IPS-18c (cell line): ENCODE measurements around the gene SP140.
"Not testable (repeated sequence)": the region's sequence is repeated elsewhere in the genome, so short reads cannot be mapped to it uniquely, and the experiment has no call there.

Experiments
- H3K4me3 ChIP-seq: 2 replicates; pipeline ENCODE4 v1.7.0; 2013; ENCODE audit warnings: low read depth, mild to moderate bottlenecking, low read length, moderate library complexity; ENCODE audit not compliant: insufficient read depth
- H3K9me3 ChIP-seq: one replicate; pipeline ENCODE4 v1.6.1; 2013; ENCODE audit warnings: mild to moderate bottlenecking, low read length, moderate library complexity; ENCODE audit not compliant: control insufficient read depth, insufficient read depth

Gene SP140

DNA sequence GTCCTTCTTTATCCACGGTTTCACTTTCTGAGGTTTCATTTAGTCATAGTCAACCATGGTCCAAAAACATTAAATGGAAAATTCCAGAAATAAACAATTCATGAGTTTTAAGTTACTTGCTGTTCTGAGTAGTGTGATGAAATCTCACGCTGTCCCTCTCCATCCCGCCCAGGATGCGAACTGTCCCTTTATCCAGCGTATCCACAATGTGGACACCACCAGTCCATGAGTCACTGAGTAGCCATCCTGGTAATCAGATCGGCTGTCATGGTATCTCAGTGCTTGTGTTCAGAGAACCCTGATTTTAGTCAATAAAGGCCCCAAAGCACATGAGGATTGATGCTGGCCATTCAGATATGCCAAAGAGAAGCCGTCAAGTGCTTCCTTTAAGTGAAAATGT, 105.2 kb downstream of the SP140 start:
- Histone ChIP-seq H3K9me3 (peaks cover 1% of the 10 kb centered on the region), H3K4me3 (no peak overlapping the region)

DNA sequence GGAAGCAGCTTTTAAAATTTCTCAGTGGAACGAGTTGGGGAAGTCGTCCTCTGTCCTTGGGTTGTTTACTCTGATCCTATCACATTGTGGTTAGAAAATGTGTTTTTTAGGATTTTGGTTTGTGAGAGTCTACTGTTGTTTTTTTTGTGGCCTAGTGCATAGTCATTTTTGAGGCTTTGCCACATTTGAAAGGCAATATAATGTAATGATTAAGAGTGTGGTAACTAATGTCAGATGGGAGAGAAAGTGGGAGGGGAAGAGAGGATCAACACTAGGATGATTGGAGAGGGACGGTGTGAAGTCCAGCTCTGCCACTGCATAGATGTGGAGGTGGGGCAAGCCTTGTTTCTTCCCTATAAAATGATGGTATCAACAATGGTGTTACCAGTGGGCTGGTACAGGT, 109.9 kb downstream of the SP140 start:
- H3K9me3 ChIP-seq, result no peaks in the 10 kb centered on the region

DNA sequence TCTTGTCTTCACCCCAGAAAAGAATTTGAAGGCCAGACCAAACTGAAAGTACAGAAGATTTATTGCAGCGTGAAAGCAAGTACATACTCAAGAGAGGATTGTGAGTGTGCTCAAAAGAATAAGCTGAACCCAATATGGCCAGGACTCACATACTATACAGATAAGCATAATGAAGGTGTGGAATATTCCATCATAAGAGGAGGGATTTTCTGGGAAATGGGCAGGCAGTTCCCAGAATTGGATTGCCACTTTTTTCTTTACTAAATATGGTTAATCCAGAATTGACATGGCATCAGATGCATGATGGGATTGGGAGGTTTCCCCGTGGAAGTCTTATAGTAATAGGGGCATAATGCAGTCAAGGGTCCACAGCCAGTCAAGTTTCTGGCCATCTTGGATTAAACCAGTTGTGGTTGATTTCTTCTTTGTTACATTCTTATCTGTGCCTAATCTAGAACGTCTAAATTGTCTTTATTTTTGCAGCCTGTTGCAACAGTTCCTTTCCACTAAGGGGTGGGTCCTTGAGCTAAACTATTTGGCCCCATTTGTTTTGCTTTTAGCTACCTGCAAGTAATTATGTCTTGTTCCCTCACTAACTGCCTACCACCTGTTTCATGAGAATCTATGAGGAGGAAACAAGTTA, 110.4 kb downstream of the SP140 start:
- Histone ChIP-seq H3K9me3 (no peaks in the 10 kb centered on the region), H3K4me3 (no peak overlapping the region)

More for the DNA sequence above, 109.9 kb downstream of the SP140 start:
- no peak overlapping the region for H3K4me3 ChIP-seq

- H3K4me3 ChIP-seq, H3K9me3 ChIP-seq: not testable (repeated sequence)
These were observed 116.5 kb downstream of the SP140 start for GRCh38 chr2:230341936-230342528.

GRCh38 chr2:230343041-230343624, 117.6 kb downstream of the SP140 start:
- not testable (repeated sequence) for H3K4me3 ChIP-seq, H3K9me3 ChIP-seq

DNA sequence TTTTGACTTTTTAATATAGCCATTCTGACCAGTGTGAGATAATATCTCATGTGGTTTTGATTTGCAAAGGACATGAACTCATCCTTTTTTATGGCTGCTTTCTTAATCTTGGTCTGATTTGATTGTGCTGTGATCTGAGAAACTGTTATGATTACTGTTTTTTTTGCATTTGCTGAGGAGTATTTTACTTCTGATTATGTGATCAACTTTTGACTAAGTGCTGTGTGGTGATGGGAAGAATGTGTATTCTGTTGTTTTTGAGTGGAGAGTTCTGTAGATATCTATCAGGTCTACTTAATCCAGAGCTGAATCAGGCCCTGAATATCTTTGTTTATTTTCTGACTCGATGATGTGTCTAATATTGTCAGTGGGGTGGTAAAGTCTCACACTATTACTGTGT, 118.2 kb downstream of the SP140 start:
- Histone ChIP-seq H3K9me3 (no peaks in the 10 kb centered on the region), H3K4me3 (no peak overlapping the region)

- Histone ChIP-seq H3K4me3 (no peak overlapping the region), H3K9me3 (no peaks in the 10 kb centered on the region)
These were observed 120.9 kb downstream of the SP140 start for GRCh38 chr2:230346465-230346864.

GRCh38 chr2:230346921-230347533, 121.5 kb downstream of the SP140 start:
- H3K4me3 ChIP-seq, result no peak overlapping the region
- H3K9me3 ChIP-seq, result no peaks in the 10 kb centered on the region

GRCh38 chr2:230347659-230348305, 122.2 kb downstream of the SP140 start:
- Histone ChIP-seq H3K9me3 (no peaks in the 10 kb centered on the region), H3K4me3 (no peak overlapping the region)

DNA sequence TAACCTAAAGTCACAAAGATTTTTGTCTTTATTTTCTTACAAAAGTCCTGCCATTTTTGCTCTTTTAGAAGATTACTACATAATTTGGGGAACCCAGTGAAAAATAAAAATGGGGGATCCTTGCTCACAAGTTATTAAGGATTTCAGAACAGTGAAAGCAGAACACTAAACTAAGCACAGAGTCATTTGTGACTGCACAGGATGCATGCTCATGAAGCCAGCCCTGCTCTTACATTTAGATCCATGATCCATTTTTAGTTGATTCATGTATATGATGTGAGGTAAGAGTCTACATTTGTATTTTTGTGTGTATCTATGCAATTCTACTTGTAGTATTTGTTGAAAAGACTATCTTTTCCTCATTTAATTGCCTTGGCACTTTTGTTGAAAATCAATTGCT, 123.3 kb downstream of the SP140 start:
- H3K9me3 ChIP-seq, result no peaks in the 10 kb centered on the region

DNA sequence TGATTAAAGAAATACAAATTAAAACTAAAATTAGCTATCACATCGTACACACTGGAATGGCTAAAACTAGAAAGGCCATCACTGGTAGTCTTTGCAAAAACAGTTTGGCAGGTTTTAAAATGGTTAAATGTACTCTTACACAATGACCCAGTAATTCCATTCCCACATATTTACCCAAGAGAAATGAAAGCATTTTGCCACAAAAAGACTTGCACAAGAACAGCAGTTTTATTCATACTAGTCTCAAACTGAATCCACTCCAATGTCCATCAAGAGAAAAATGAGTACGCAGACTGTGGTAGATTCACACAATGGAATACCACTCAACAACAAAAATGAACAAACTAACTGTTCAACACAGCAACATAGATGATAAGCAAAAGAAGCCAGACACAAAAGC, 130.5 kb downstream of the SP140 start:
- Histone ChIP-seq H3K9me3 (no peaks in the 10 kb centered on the region), H3K4me3 (no peak overlapping the region)

More for the DNA sequence above, 123.3 kb downstream of the SP140 start:
- H3K4me3 ChIP-seq, result no peak overlapping the region

GRCh38 chr2:230358305-230358704, 132.8 kb downstream of the SP140 start:
- Histone ChIP-seq H3K4me3 (no peak overlapping the region), H3K9me3 (no peaks in the 10 kb centered on the region)

DNA sequence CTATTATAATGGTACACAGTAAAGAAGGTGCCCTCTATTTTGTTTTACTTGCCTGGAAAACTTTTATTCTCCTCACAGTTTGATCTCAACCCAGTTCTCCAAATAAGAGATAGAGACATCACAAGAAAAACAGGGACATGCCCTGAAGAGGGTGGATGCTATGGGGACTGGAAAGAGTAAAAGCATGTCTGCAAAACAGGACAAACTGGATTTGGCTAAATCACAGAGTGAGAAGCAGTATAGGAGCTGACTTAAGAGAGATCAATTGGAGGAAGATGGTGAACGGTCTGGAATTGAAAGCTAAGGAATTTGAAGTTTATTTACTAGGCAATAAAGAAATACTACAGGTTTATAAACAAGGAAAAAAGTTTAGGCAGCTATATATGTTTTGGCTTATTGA, 134.5 kb downstream of the SP140 start:
- no peak overlapping the region for H3K4me3 ChIP-seq
- H3K9me3 ChIP-seq, result no peaks in the 10 kb centered on the region

GRCh38 chr2:230362030-230362691, 136.6 kb downstream of the SP140 start:
- Histone ChIP-seq H3K4me3 (no peak overlapping the region), H3K9me3 (no peaks in the 10 kb centered on the region)
